Cardiac fibroblast (primary cell): ENCODE results near the gene KLHL6.
"Not testable (repeated sequence)": the region's sequence is repeated elsewhere in the genome, so short reads cannot be mapped to it uniquely, and the experiment has no call there.

Experiments
- DNase-seq, 2 donors: peaks; one replicate each; pipeline versions ENCODE4 v3.0.0 to v3.0.0-alpha.2; 2010; ENCODE audit warnings: low read depth in 2 of 2
- H3K4me3 ChIP-seq, 2 donors: replicated peaks in 1 of 2; 1 replicate in 1 of 2; 2 replicates in 1 of 2; pipeline ENCODE4 v1.5.1; 2011; ENCODE audit warnings: low read depth in 2 of 2, low read length in 2 of 2, mild to moderate bottlenecking in 2 of 2, moderate library complexity in 1 of 2
- TF ChIP-seq, protein P1 (sequence below): IDR thresholded peaks from one replicate; pipeline ENCODE4 v1.5.1; 2011; ENCODE audit warnings: low read depth, mild to moderate bottlenecking, low read length, inconsistent platforms

The KLHL6 gene

DNA sequence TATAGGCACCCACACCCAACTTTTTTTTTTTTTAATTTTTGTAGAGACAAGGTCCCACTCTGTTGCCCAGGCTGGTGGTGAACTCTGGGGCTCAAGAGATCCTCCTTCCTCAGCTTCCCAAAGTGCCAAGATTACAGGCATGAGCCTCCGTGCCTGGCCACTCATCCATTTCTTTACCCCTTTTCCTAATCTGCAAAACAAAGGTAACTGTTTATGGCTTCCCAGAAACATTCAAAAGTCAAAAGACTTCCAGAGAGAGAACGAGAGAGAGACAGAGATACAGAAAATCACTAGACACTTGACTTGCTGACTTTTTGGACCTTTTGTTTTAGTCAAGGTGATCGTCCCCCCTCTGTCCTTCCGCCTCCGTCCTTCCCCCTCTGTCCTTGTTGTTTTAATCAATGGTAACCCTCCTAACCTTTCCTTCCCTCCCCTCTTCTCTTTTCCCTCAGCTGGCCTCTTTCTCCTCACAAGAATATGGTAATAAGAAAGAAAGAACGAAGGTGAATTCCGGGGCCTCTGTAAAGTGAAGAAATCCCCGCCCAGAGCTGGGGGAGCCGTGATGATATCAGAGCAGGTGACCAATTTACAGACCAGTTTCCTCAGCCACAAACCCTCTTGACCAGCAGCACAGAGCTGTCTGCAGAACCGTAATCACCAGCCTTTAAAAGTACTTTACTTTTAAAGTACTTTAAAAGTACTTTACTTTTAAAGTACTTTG is 21.9 kb downstream of the KLHL6 start:
- no peak overlapping the region for H3K4me3 ChIP-seq
- TF ChIP-seq, protein P1, sequence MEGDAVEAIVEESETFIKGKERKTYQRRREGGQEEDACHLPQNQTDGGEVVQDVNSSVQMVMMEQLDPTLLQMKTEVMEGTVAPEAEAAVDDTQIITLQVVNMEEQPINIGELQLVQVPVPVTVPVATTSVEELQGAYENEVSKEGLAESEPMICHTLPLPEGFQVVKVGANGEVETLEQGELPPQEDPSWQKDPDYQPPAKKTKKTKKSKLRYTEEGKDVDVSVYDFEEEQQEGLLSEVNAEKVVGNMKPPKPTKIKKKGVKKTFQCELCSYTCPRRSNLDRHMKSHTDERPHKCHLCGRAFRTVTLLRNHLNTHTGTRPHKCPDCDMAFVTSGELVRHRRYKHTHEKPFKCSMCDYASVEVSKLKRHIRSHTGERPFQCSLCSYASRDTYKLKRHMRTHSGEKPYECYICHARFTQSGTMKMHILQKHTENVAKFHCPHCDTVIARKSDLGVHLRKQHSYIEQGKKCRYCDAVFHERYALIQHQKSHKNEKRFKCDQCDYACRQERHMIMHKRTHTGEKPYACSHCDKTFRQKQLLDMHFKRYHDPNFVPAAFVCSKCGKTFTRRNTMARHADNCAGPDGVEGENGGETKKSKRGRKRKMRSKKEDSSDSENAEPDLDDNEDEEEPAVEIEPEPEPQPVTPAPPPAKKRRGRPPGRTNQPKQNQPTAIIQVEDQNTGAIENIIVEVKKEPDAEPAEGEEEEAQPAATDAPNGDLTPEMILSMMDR = no peak
- peak in 1 of 2 donors; percentile 18 for DNase-seq

DNA sequence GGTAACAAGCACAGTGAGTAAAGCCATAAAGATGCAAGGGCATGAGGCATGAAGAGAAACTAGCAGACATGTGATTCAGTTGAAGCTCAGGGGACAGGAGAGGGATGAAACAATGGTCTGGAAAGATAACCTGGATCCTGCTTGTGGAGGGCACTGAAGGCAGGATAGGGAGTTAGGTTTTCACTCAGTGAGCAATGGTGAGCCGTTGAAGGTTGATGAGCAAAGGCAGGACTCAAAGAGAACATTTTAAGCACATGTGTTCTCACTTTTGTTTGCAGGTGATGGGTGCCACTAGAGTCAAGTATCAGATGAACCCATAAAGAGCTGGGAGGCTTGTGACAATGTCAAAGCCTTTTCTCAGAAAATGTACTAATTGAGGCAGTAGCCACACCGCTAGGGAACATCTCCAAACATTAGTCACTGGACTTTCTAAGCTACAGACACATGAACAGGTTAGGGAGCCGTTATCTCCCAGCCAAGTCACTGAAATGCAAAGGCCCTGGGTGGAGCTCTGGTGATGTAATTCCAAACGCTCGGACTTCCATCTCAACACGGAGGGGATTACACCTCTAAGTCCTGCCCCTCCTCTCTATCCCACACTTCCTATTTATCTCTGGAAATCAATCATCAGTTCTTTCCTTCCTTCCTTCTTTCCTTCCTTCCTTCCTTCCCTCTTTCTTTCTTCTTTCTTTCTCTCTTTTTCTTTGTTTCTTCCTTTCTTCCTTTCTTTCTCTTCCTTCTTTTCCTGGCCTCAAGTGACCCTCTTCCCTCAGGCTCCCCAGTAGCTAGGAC is 22.7 kb downstream of the KLHL6 start:
- H3K4me3 ChIP-seq = no peak overlapping the region
- TF ChIP-seq, protein P1 = no peak
- DNase-seq = no peak

DNA sequence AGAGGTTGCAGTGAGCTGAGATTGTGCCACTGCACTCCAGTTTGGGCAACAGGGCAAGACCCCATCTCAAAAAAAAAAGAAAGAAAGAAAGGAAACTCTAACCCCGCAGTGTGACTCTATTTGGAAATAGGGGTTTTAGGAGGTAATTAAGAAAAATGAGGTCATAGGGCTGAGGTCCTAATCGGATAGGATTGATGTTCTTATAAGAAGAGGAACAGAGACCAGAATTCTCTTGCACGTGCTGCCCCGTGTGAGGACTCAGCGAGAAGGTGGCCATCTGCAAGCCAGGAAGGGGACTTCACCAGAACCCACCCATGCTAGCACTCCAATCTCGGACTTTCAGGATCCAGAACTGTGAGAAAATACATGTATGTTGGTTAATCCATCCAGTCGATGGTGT is 25.8 kb downstream of the KLHL6 start:
- TF ChIP-seq, protein P1 = no peak
- H3K4me3 ChIP-seq = no peak overlapping the region
- DNase-seq = no peak

DNA sequence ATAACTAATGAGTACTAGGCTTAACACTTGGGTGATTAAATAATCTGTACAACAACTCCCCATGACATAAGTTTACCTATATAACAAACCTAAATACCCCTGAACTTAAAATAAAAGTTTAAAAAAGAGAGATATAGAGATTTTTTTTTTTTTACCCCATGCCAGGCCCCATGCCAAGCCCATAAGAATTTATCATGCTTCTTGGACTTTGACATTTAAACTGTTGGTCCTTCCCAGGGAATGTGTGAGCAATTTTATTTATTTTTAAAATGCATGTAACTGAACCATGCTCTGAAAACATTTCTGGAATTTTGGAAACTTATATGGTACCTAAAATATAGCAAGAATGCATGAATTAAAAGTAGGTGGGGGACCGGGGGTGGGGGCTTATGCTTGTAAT is 26.3 kb downstream of the KLHL6 start:
- TF ChIP-seq, protein P1 = no peak
- no peak for DNase-seq
- no peak overlapping the region for H3K4me3 ChIP-seq

DNA sequence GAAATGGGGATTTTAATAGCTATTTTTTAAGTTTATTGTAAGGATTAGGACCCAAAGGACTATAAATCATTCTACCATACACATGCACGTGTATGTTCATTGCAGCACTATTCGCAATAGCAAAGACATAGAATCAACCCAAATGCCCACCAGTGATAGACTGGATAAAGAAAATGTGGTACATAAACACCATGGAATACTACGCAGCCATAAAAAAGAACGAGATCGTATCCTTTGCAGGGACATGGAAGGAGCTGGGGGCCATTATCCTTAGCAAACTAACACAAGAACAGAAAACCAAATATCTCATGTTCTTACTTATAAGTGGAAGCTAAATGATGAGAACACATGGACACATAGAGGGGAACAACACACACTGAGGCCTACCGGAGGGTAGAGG is 26.7 kb downstream of the KLHL6 start:
- not testable (repeated sequence) for DNase-seq, H3K4me3 ChIP-seq

DNA sequence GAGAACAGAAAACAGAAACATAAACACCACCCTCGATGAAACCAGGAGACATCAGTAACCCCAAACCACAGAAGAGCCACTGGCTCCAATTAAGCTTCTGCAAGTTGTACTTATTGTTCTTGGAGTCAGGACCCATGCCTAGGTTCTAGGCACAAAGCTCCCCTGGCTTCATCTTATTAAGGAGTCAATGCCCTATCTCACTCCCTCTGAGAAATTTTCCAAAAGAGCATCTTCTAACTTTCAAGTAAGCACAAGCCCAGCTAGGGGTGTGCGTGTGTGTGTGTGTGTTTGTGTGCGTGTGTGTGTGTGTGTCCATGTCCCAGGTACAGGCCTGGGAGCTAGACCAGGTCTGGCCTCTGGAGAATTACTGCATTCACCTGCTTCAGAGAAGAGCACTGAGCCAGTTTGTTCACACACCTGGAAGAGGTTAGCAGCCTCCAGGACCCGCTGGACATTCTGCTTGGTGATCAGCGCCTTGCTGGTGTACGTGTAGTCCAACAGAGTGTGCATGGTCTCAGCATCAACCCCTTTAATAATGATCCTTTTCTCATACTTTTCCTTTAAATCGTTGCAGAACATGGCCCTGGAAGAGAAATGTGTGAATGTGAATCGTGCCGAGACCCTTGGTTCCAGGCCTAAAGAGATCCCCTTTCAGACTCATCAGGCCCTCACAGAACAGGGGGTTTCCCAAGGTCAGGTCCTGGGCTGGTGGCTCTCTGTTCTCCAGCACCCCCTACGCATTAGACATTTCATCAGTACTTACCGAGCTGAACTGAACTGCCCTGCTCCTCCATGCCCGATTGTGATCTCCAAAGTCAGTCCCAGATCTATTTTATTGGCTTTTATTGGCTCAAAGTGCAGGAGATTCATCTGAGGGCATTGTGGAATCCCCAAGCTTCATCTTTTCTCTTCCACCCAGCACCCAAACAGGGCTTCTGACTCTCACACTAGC is 27.8 kb downstream of the KLHL6 start:
- TF ChIP-seq, protein P1 = no peak
- no peak overlapping the region for H3K4me3 ChIP-seq
- no peak for DNase-seq
